NCI-H2196 treated with DMSO at 0.1 percent for 48 hours (cell line): ENCODE data around the gene P2RY8.
"Not testable (repeated sequence)": the region's sequence is repeated elsewhere in the genome, so short reads cannot be mapped to it uniquely, and the experiment has no call there.

Experiments used
- DNase-seq: peaks from one replicate; lab custom pipeline; 2025; ENCODE audit not compliant: unreplicated experiment; lab: John Stamatoyannopoulos, UW

The P2RY8 gene

DNA sequence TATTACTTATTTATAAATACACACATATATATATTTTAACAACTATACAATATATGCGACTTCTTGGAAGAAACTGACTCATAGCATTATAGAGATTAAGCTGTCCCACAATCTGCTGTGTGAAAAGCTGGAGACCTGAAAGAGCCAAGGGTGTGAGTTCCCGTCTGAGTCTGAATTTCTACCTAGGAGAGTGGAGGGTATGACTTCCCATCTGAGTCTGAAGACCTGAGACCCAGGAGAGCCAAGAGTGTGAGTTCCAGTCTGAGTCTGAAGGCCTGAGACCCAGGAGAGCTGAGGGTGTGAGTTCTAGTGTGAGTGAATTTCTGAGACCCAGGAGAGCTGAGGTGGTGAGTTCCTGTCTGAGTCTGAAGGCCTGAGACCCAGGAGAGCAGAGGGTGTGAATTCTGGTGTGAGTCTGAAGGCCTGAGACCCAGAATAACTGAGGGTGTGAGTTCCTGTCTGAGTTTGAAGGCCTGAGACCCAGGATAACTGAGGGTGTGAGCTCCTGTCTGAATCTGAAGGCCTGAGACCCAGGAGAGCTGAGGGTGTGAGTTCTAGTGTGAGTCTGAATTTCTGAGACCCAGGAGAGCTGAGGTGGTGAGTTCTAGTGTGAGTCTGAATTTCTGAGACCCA, 8.9 kb upstream of the P2RY8 start:
- DNase-seq: no peak

DNA sequence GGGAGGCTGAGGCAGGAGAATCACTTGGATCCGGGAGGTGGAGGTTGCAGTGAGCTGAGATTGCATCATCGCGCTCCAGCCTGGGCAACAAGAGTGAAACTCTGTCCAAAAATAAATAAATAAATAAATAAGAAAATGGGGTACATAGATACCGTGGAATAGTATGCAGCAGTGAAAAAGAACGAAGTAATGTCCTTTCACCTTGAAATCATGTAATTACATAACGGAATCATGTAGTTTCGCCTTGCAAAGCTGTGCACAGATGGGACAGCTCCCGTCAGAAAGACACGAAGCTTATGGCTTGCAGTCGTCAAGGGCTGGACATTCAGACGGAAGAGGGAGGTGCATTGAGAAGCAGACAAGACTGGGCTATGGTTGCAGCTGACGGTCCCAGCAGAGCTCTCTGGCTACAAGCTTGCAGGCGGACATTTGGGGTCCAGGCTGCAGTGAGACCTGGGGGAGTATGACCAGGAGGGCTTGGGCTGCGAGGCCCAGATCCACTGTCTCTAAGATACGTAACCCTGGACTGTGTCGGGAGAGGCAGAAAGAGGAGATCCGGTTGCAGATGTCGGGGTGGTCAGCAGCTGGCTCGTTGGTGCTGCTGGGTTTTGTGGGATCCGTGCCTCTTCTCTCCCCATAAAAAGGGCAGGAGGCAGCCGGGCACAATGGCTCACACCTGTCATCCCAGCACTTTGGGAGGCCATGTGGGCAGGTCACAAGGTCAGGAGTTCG, 6.2 kb upstream of the P2RY8 start:
- DNase-seq: no peak

DNA sequence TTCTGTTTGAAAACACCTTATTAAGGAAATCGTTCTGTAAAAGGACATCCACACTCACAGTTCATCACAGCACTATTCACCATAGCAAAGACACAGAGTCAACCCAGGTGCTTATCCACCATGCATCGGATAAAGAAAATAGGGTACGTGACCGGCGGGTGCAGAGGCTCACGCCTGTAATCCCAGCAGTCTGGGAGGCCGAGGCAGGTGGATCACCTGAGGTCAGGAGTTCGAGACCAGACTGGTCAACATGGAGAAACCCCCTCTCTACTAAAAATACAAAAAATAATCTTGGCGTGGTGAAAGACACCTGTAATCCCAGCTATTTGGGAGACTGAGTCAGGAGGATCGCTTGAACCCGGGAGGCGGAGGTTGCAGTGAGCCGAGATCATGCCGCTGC, 2.2 kb upstream of the P2RY8 start:
- not testable (repeated sequence) for DNase-seq

DNA sequence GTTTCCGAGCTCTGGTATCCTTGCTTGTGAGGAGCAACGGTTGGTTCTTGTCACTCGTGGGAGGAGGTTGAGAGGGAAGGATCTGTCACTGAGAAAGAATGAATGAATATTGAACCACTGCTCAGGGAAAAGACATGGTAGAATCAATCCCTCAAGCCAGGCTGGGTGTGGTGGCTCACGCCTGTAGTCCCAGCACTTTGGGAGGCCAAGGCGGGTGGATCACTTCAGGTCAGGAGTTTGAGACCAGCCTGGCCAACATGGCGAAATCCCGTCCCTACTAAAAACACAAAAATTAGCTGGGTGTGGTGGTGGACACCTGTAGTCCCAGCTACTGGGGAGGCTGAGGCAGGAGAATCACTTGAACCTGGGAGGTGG, 718 bp upstream of the P2RY8 start:
- DNase-seq: not testable (repeated sequence)

DNA sequence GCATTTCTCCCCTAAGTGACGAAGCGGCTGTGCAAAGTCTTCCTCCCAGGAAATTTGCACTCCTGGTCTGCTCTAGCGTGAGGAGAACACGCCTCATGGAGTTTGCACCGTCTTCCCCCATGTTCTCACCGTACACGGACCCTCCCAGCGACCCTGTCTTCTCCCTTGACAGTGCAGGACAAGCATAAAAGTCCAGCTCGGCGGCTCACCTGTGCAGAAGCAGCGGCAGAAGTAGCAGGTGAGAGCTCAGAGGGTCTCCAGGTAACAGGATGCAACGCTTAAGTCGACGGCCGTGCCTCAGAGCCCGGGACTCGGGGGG, 314 bp downstream of the P2RY8 start:
- no peak for DNase-seq

DNA sequence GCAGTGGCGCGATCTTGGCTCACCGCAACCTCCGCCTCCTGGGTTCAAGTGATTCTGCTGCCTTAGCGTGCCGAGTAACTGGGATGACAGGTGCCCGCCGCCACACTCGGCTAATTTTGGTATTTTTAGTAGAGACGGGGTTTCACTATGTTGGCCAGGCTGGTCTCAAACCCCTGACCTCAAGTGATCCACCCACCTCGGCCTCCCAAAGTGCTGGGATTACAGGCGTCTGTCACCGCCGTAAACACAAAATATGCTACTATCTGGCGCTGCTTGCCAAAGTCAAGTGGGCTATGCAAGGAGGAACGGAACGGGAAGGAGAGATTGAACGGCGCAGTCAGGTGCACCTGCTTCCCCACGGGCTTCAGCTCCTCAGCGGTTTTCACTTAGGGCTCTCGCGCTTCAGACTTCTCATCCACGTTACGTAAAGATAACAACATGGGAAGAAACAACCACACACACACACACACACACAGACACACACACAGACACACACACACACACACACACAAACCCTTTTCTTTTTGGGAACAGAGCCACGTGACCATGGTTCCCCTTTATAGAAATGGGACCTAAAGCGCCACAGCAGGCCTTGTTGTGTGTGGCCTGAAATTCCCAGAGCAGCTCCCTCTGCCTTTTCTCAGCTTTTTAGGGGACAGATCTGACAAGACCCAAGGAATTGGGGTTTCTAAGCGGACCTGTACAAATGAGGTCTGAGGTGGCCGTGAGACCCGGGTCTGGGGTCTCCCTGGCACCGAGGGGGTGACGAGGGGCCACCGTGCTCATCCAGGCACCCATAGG, 1.5 kb downstream of the P2RY8 start:
- DNase-seq: no peak

DNA sequence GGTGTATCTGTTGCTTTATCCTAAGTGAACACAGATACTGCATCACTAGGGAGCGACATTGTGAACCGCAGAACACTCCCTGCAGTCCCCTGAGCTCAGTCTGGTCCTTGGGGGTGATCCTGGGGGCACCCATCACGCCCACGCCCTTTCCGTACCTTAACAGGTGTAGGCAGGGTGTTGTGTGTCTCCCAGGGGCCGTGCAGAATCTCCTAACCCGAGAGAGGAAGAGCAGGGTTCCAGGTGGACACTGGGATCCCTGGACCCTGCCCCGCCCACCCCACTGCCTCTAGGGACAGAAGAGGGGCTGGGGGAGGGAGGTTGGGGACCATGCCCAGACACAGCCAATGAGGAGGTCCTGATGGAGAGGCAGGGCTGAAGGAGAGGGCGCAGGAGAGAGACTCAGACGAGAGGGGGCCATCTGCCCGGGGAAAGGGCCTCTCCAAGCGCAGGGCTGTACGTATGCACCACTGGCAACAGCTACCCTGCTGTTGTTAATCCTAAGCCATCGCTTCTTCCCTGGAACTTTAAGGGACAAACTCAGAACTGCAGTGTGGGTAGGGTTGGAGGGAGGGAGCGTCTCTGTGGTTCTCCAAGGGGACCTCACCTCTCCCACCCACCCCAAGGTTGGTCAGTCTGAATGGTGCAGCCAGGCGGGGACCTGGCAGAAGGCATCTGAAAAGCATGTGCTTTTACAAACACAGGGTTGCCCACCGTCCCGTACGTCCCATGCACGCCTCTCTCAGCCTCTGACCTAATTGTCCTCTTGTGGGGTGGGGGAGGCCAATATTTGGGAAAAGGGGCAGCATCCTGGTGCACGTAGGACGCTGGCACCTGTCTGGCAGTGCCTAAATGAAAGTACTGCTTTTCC, 2.5 kb downstream of the P2RY8 start:
- DNase-seq: no peak

DNA sequence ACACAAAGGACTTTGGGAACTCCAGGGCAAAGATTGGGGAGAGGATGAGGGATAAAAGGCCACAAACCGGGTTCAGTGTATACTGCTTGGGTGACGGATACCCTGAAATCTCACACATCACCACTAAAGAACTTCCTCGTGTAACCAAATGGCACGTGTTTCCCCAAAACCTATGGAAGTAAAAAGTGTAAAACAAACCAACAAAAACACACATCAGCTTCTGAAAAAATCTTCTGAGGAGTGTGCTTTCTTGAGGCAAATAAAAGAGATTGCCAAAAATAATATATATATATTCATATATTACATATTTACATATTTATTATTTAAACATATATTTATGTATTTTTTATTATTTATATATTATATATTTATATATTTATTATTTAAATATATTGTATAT, 3.9 kb downstream of the P2RY8 start:
- no peak for DNase-seq

DNA sequence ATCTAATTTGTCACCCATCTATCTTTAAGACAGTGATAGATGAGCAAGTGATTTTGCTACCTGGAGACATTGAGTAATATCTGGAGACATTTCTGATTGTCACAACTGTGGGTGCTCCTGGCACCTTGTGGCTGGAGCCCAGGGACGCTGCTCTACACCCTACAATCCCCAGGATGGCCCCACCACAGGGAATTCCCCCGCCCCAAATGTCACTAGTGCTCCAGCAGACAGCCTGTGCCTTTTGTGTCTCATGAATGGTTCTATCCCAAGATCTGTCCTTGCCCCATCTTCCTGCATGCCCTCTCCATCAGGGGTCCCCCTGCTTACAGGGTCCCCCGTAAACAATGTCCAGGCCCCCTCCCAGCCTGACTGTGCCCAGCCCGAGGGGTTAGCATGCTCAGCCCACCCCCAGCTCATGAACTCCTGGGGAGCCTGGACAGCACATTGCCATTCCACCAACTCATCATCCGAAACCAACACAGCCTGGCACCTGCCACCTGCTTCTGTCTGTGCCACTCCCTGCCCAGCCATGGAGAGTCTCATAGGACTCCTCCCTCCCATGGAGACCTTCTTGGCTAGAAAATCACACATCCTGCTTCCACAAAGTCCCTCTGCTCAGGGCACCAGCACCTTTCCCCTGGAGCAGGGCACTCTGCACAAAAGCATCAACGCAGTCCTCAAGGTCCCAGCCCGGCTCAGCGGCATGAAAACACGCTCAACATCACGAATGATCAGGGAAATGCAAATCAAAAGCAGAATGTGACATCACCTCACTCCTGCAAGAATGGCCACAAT, 5.7 kb downstream of the P2RY8 start:
- DNase-seq: no peak

DNA sequence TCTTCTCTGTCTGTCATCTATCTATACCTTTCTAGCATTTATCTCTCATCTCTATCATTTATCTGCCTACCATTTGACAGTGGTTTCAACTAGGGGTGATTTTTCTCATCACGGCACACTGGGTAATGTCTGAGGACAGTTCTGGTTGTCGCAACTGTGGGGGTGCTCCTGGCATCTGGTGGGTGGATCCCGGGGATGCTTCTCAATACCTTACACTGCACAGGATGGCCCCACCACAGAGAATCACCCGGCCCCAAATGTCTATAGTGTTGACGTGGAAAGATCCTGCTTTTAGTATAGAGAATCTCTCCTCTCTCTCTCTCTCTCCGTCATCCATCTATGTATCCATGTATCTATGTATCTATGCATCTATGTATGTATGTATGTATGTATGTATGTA, 7.2 kb downstream of the P2RY8 start:
- DNase-seq: no peak

DNA sequence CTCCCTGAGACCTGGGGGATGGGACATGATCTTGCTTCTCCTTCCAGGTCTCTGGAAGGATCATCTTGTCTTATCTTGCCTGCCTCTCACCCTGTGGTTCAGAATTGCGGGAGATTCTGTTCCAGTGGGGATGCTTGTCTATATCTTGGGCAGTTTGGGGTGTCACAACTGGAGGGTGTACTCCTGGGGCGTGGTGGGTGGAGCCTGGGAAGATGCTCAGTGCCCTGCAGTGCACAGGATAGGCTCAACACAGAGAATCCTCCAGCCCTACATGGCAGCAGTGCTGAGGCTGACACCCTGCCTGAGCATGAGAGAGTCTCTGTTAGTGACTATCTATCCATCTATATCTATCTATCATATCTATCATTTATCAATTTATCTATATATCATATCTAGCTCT, 7.7 kb downstream of the P2RY8 start:
- DNase-seq: no peak

DNA sequence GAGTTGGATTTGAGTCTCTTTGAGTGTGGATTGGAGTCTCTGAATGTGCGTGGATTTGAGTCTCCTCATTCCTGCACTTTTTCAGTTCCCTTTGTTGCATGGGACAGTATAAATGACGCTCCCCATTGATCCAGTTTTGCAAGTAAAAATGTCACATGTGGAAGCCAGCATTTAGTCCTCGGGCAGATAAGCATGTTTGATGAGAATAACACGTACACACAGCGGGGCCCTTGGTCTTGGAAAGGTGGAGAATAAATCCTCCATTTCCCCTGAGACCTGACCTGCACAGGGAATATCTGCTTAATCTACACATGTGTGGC, 8.1 kb downstream of the P2RY8 start:
- no peak for DNase-seq

DNA sequence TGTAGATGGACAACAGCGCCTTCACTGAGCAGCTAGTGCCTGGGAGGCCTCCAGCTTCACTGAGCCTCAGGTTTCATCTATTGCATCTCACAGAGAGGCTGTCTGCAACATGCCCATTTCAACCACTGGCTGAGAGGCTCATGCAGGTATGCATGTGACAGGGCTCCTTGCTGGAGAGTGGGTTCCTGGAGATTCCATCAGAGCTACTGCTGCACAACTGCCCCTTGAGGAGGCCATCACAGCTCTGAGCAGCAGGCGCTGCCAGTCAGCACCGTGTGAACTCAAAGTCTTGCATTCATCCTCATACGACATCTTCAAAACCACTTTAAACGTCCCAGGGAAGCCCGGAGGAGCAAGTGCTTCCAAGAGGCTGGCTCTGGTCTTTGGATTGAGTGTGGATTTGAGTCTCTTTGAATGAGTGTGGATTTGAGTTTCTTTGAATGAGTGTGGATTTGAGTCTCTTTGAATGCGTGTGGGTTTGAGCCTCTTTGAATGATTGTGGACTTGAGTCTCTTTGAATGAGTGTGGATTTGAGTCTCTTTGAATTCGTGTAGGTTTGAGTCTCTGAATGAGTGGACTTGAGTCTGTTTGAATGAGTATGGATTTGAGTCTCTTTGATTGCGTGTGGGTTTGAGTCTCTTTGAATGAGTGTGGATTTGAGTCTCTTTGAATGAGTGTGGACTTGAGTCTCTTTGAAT, 8.7 kb downstream of the P2RY8 start:
- DNase-seq: no peak

DNA sequence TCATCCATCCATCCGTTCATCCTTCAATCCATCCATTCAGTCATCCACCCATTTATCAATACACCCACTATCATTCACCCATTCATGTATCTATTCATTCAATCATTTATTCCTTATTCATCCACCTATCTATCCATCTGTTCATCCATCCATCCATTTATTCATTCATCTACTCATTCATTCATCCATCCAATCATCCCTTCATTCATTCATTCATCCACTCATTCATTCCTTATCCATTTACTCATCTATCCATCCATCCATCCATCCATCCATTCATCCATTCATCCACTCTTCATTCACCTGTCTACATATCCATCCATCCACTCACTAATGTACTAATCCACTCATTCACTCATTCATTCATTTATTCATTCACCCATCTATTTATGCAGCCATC, 9.5 kb downstream of the P2RY8 start:
- DNase-seq: no peak

DNA sequence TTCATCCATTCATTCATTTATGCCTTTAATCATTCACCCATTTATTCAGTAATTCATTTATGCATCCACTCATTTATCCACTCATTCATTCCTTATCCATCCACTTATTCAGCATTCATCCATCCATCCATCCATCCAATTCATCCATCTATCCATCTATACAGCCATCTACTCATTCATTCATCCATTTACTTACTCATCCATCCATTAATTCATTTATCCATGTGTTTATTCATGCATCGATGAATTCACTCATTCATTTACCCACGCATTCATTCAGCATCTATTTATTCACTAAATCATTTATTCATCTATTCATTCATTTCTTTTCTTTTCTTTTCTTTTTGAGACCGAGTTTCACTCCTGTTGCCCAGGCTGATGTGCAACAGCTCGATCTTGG, 10.4 kb downstream of the P2RY8 start:
- no peak for DNase-seq

DNA sequence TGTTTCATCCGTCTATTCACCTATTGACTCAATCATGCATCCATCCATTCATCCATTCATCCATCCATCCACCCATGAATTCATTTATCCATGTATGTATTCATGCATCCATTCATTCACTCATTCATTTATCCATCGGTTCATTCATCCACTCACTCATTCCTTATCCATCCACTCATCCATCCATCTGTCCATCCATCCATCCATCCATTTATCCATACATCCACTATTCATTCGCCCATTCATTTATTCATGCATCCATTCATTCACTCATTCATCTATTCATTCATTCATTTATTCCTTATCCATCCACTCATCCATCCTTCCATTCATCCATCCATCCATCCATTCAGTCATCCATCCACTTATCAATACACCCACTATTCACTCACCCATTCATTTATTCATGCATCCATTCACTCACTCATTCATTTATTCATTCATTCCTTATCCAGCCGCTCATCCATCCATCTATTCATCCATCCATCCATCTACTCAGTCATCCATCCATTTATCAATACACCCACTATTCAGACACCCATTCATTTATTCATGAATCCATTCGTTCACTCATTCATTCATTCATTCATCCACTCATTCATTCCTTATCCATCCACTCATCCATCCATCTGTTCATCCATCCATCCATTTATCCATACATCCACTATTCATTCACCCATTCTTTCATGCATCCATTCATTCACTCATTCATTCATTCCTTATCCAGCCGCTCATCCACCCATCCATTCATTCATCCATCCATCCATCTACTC, 11.2 kb downstream of the P2RY8 start:
- DNase-seq: no peak

DNA sequence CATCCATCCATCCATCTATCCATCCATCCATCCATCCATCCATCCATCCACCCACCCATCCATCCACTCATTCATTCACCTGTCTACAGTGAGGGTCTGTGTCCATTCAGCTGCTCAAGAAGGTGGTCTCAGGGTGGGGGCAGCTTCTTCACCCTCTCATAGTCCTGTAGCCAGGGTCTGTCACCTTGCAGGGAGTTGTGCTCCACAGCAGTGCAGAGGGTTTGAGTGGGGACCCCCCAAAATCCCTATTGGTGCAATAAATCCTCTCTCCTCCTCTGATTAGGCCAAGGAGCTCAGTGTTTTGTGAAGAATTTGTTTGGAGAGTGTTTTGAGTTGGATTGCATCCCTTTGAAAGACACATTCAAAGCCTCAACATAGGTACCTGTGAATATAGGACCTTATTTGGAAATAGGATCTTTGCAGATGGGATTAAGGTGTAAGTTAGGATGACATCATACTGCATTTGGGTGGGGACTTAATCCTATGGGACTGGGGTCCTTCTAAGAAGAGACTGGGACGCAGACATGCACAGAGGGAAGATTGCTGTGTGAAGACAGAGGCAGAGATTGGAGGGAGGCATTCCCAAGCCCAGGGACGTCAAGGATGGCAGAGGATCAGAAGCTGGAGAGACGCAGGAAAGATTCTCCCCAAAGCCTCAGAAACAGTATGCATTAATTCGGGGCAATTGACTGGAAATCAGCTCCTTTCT, 12.0 kb downstream of the P2RY8 start:
- no peak for DNase-seq

DNA sequence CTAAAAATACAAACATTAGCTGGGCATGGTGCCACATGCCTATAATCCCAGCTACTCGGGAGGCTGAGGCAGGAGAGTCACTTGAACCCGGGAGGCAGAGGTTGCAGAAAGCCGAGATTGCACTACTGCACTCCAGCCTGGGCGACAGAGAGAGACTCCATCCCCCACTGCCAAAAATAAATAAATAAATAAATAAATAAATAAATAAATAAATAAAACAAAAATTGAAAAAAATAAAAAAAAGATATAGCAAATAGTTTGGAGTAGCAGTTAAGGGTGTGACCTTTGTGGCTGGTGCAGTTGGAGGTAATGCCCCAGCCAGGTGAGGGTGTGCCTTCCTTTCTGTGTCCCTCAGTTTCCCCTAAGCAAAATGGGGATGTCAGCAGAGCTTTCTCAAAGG, 14.1 kb downstream of the P2RY8 start:
- DNase-seq: not testable (repeated sequence)

DNA sequence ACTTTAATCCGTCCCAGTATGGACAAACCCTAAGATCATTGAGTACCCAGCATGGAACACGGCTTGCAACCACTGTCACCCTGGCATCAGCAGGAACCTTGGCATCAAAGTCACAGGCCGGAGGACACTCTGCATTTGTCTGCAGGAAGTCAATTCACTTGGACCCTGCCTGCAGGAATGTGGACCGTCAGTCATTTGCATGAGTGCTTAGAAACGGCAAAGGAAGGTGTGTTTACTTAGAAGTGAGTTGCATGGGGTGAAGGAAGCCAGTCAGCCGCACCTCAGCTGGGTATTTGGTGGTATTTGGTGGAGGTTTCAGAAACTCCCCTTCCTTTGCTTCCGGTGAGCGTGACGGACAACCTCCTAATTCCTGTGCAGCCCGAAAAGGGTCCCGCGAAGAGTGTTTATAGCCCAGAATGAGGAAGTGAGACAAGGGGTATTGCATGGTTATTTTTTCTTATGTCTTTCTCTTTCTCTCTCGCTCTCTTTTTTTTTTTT, 15.5 kb downstream of the P2RY8 start:
- no peak for DNase-seq
